Endothelial cell of umbilical vein (primary cell): Measurements from ENCODE around the gene ABCG2. TPM values are rescaled to one million over a fixed set of nuclear protein-coding genes. Genes with fewer than 3 reads are reported as not detected.

Source experiments
- BruUV-seq: library from RNA; stranded (reverse); fragments of 400-500 nt; replicated peaks from 2 replicates; lab custom pipeline; 2021; lab: Mats Ljungman, UMichigan
- CTCF ChIA-PET: fragments of 300-600, 350-600 bp; sonication (Branson Sonifier 250); formaldehyde crosslinking; loops from one replicate; lab custom pipeline; 2021; ENCODE audit warnings: antibody characterized with exemption, inconsistent platforms; lab: Charles Lee
- POLR2A ChIA-PET: fragments of 300-600, 350-600 bp; sonication (Branson Sonifier 250); formaldehyde crosslinking; loops from one replicate; lab custom pipeline; 2021; ENCODE audit warnings: antibody characterized with exemption, inconsistent platforms; lab: Charles Lee
- DNase-seq: peaks from one replicate; pipeline ENCODE4 v3.0.0-alpha.2; 2011; ENCODE audit warnings: low read depth, low spot score
- FAIRE-seq: peaks from 2 replicates; lab custom pipeline; 2011; peaks lifted over from hg19 to GRCh38; lab: Jason Lieb, UNC
- H2AFZ ChIP-seq: 2 replicates; pipeline ENCODE4 v1.6.0; 2012; ENCODE audit warnings: low read depth, low read length, control low read depth, inconsistent platforms
- H3K27ac ChIP-seq: 2 replicates; pipeline ENCODE4 v1.5.1; 2011; ENCODE audit warnings: low read depth, mild to moderate bottlenecking, control low read depth, low read length, moderate library complexity; ENCODE audit not compliant: insufficient read depth
- H3K27me3 ChIP-seq, 2 experiments: 2 replicates each; pipeline versions ENCODE4 v1.6.0 to v1.6.1; 2011; ENCODE audit warnings: low read length in 2 of 2, mixed read lengths in 1 of 2; ENCODE audit not compliant: control insufficient read depth in 2 of 2, insufficient read depth in 2 of 2
- H3K36me3 ChIP-seq, 2 experiments: 2 replicates in 1 of 2; 3 replicates in 1 of 2; pipeline ENCODE4 v1.5.1; 2011; ENCODE audit warnings: low read length in 2 of 2, mild to moderate bottlenecking in 1 of 2, moderate library complexity in 1 of 2; ENCODE audit not compliant: control insufficient read depth in 2 of 2, insufficient read depth in 2 of 2; ENCODE audit errors: extremely low read depth in 1 of 2
- H3K4me1 ChIP-seq: 3 replicates; pipeline ENCODE4 v1.5.1; 2011; ENCODE audit warnings: mild to moderate bottlenecking, low read length; ENCODE audit not compliant: control insufficient read depth, insufficient read depth; ENCODE audit errors: extremely low read depth
- H3K4me2 ChIP-seq: 2 replicates; pipeline ENCODE4 v1.6.1; 2011; ENCODE audit warnings: low read length, control low read depth, mixed read lengths; ENCODE audit not compliant: insufficient read depth
- H3K4me3 ChIP-seq, 3 experiments: fragments of 200-600 bp in 1 of 3; sonication (generic), shearing (Covaris generic) in 1 of 3; replicated peaks in 1 of 3; 2 replicates each; pipeline ENCODE4 v1.5.1; 2011 to 2016; ENCODE audit warnings: control low read depth in 3 of 3, low read length in 3 of 3, mild to moderate bottlenecking in 2 of 3, inconsistent platforms in 1 of 3, low read depth in 1 of 3, moderate library complexity in 1 of 3; ENCODE audit not compliant: insufficient read depth in 1 of 3
- H3K79me2 ChIP-seq: 2 replicates; pipeline ENCODE4 v1.6.0; 2012; ENCODE audit warnings: low read length, inconsistent platforms; ENCODE audit not compliant: control insufficient read depth, insufficient read depth
- H3K9ac ChIP-seq: replicated peaks from 2 replicates; pipeline ENCODE3; 2011; ENCODE audit warnings: low read length, control low read depth; ENCODE audit not compliant: insufficient read depth; ENCODE audit errors: extremely low read depth
- H3K9me1 ChIP-seq: replicated peaks from 3 replicates; pipeline ENCODE4 v1.6.0; 2011; ENCODE audit warnings: mild to moderate bottlenecking, low read length; ENCODE audit not compliant: control insufficient read depth, insufficient read depth; ENCODE audit errors: extremely low read depth
- H3K9me3 ChIP-seq: replicated peaks from 2 replicates; pipeline ENCODE4 v1.5.1; 2012; ENCODE audit warnings: low read length, inconsistent platforms; ENCODE audit not compliant: control insufficient read depth, insufficient read depth
- H4K20me1 ChIP-seq: replicated peaks from 2 replicates; pipeline ENCODE3; 2011; ENCODE audit warnings: mild to moderate bottlenecking, low read length; ENCODE audit not compliant: control insufficient read depth, insufficient read depth; ENCODE audit errors: extremely low read depth
- CTCF ChIP-seq, 2 donors: IDR thresholded peaks; 1 replicate in 1 of 2; 2 replicates in 1 of 2; pipeline ENCODE4 v1.5.1; 2011; ENCODE audit warnings: low read length in 2 of 2, mild to moderate bottlenecking in 2 of 2, moderate library complexity in 2 of 2, control low read depth in 1 of 2, inconsistent platforms in 1 of 2, low read depth in 1 of 2; ENCODE audit not compliant: insufficient read depth in 1 of 2; ENCODE audit errors: extremely low read depth in 1 of 2
- EZH2 ChIP-seq: IDR thresholded peaks from 2 replicates; pipeline ENCODE4 v1.6.1; 2012; ENCODE audit warnings: borderline replicate concordance, low read depth, mild to moderate bottlenecking, moderate library complexity, low read length, inconsistent platforms; ENCODE audit not compliant: severe bottlenecking
- FOS ChIP-seq: IDR thresholded peaks from 2 replicates; pipeline ENCODE4 v1.6.1; 2011; ENCODE audit warnings: mild to moderate bottlenecking, low read length, moderate library complexity, borderline replicate concordance; ENCODE audit not compliant: insufficient read depth
- GATA2 ChIP-seq: IDR thresholded peaks from 2 replicates; pipeline ENCODE4 v1.7.0; 2011; ENCODE audit warnings: low read depth, mild to moderate bottlenecking, moderate library complexity, mixed read lengths, low read length; ENCODE audit not compliant: insufficient read length, insufficient read depth
- JUN ChIP-seq: IDR thresholded peaks from 2 replicates; pipeline ENCODE4 v1.6.1; 2011; ENCODE audit warnings: borderline replicate concordance, low read depth; ENCODE audit not compliant: insufficient read length, insufficient read depth
- MAX ChIP-seq: IDR thresholded peaks from 2 replicates; pipeline ENCODE4 v1.6.1; 2011; ENCODE audit not compliant: insufficient read depth, insufficient read length
- MYC ChIP-seq: IDR thresholded peaks from one replicate; pipeline ENCODE4 v1.6.1; 2011; ENCODE audit warnings: mild to moderate bottlenecking, low read depth, low read length
- POLR2A ChIP-seq: IDR thresholded peaks from 2 replicates; pipeline ENCODE4 v1.6.1; 2012; ENCODE audit warnings: low read depth, mild to moderate bottlenecking, control low read depth, low read length
- POLR2AphosphoS5 ChIP-seq: IDR thresholded peaks from 2 replicates; pipeline ENCODE4 v1.6.1; 2012; ENCODE audit warnings: low read depth, mild to moderate bottlenecking, control low read depth, low read length, moderate library complexity; ENCODE audit not compliant: insufficient read depth
- dilution Hi-C: fragments of 300-500 bp; cut with MboI; formaldehyde crosslinking; loops from one replicate; pipeline ENCODE4 v1.15.0; 2019; ENCODE audit warnings: low sequenced_read_pairs; ENCODE audit not compliant: extremely low pct_ligation_motif_present
- intact Hi-C: fragments of 100-400 bp; cut with micrococcal nuclease; formaldehyde crosslinking; loops from one replicate; pipeline ENCODE4 v1.10.0; 2022
- polyA plus RNA-seq, 4 experiments: library from polyadenylated mRNA; depleted of rRNA in 3 of 4; stranded (reverse) in 3 of 4; unstranded in 1 of 4; fragments of >200 nt; gene quantifications; 2 replicates each; pipeline versions ENCODE4 v1.2.1 to v1.2.3, GENCODE V29; 2011 to 2012; ENCODE audit warnings: missing spikeins in 1 of 4
- total RNA-seq: library from RNA; stranded (reverse); gene quantifications from 2 replicates; pipeline ENCODE4 v1.2.3, GENCODE V29; 2021

ABCG2 gene
- total and polyA plus RNA-seq, 2 donors (not counting 3 experiments of a cell fraction or from before 2014, with no cell fraction given) = 3.4 to 5.0 TPM

- dilution Hi-C loops = no loop called here
Measured at GRCh38 chr4:88202443-88202842, 44.0 kb upstream of the ABCG2 start.

More at GRCh38 chr4:88202443-88202842, 44.0 kb upstream of the ABCG2 start:
- no peaks in the 10 kb centered on the region for H4K20me1 ChIP-seq
- no peak overlapping the region for H2AFZ ChIP-seq
- intact Hi-C loops = loop anchor here (10.0 kb wide), 1 partner anchor 548 kb away; the partner anchor contains the start of gene DMP1
- no peaks in the 10 kb centered on the region for H3K9me1 ChIP-seq
- no peak overlapping the region for H3K27ac ChIP-seq
- no peaks in the 10 kb centered on the region for H3K36me3 ChIP-seq
- no peaks in the 10 kb centered on the region for H3K27me3 ChIP-seq
- ChIA-PET CTCF (interaction anchor here (1.4 to 10.6 kb wide), 4 partner anchors 8 to 171 kb away, joined by 4 to 295 read pairs (median 6); no protein-coding TSS in a partner anchor), POLR2A (no interaction called here)
- H3K9ac ChIP-seq = no peak overlapping the region
- H3K4me2 ChIP-seq = no peak overlapping the region
- DNase-seq (no peak), FAIRE-seq (no peak)
- H3K9me3 ChIP-seq = no peaks in the 10 kb centered on the region
- no peaks in the 10 kb centered on the region for H3K79me2 ChIP-seq
- no peak overlapping the region for H3K4me3 ChIP-seq
- peaks cover 15% of the 10 kb centered on the region for H3K4me1 ChIP-seq
- BruUV-seq = no TSS peak
- no peak for TF ChIP-seq MAX
- TF ChIP-seq GATA2 = no peak
- TF ChIP-seq MYC = no peak
- TF ChIP-seq POLR2AphosphoS5 = no peak
- TF ChIP-seq FOS = no peak
- no peak for TF ChIP-seq EZH2
- no peak for TF ChIP-seq JUN
- no peak for TF ChIP-seq POLR2A
- no peak for TF ChIP-seq CTCF (IDR thresholded peaks at IDR 0.05; ENCODE audit: extremely low read depth in 1 of 2, insufficient read depth in 1 of 2, low read depth in 1 of 2, low read length in 2 of 2)
